Right lobe of liver (tissue), 4 donors: ENCODE measurements around the gene HIPK3.

Source experiments
- CTCF ChIP-seq, 4 donors: fragments of 200-600 bp in 3 of 4; fragments of 450-650 bp in 1 of 4; IDR thresholded peaks; one replicate each; pipeline versions ENCODE4 v1.5.1 to v1.8.0; 2016 to 2022; ENCODE audit warnings: antibody characterized with exemption in 4 of 4, mild to moderate bottlenecking in 2 of 4
- POLR2A ChIP-seq: fragments of 450-650 bp; IDR thresholded peaks from one replicate; pipeline ENCODE4 v1.6.1; 2017; ENCODE audit warnings: antibody characterized with exemption, mild to moderate bottlenecking
- donor health status: DM: no; HTN: no; CAD: no.
- donor health status: DM: no; HTN: no; CAD: no.
- donor health status: DM: no; HTN: yes; CAD: no.

GRCh38 chr11:33242575-33242974 lies 14.6 kb upstream of the HIPK3 start:
- no peak for TF ChIP-seq POLR2A
- no peak for TF ChIP-seq CTCF (IDR thresholded peaks at IDR 0.05)
